Transverse colon (tissue), 4 donors: ENCODE results near the gene KRTAP10-11. TPM values are rescaled to one million over a fixed set of nuclear protein-coding genes. Genes with fewer than 3 reads are reported as not detected.
"Not testable (repeated sequence)": the region's sequence is repeated elsewhere in the genome, so short reads cannot be mapped to it uniquely, and the experiment has no call there.

Experiments used
- DNase-seq: peaks from one replicate; pipeline ENCODE4 v3.0.0-alpha.2; 2019
- H3K27ac ChIP-seq, 4 donors: fragments of 200-600 bp; sonication (generic); 2 replicates each; pipeline ENCODE4 v1.5.1; 2016 to 2018; ENCODE audit warnings: inconsistent platforms in 4 of 4
- H3K27me3 ChIP-seq: fragments of 200-600 bp; sonication (generic); 2 replicates; pipeline ENCODE4 v1.5.1; 2017; ENCODE audit warnings: inconsistent platforms
- H3K36me3 ChIP-seq, 4 donors: fragments of 200-600 bp; sonication (generic); 2 replicates each; pipeline ENCODE4 v1.5.1; 2017 to 2019; ENCODE audit warnings: inconsistent platforms in 4 of 4
- H3K4me1 ChIP-seq, 4 donors: fragments of 200-600 bp; sonication (generic); 2 replicates each; pipeline ENCODE4 v1.5.1; 2017 to 2020; ENCODE audit warnings: inconsistent platforms in 4 of 4
- H3K4me3 ChIP-seq, 4 donors: fragments of 200-600 bp; sonication (generic); 1 replicate in 1 of 4; 2 replicates in 3 of 4; pipeline versions ENCODE4 v1.5.1 to v1.6.1; 2017 to 2019; ENCODE audit warnings: inconsistent platforms in 4 of 4
- H3K9me3 ChIP-seq, 2 donors: fragments of 200-600 bp; sonication (generic); 2 replicates each; pipeline ENCODE4 v1.5.1; 2017 to 2019; ENCODE audit warnings: inconsistent platforms in 2 of 2
- EP300 ChIP-seq: sonication (generic); formaldehyde crosslinking; IDR thresholded peaks from one replicate; pipeline ENCODE4 v1.6.1; 2017; ENCODE audit warnings: antibody characterized with exemption, low read depth
- POLR2A ChIP-seq: fragments of 450-650 bp; IDR thresholded peaks from one replicate; pipeline ENCODE4 v1.6.1; 2016; ENCODE audit warnings: antibody characterized with exemption, mild to moderate bottlenecking, moderate library complexity
- POLR2AphosphoS5 ChIP-seq, 3 donors: sonication (generic); formaldehyde crosslinking; IDR thresholded peaks; one replicate each; pipeline ENCODE4 v1.6.1; 2016; ENCODE audit warnings: antibody characterized with exemption in 3 of 3
- WGBS, 2 donors: methylation state at CpG; one replicate each; pipeline ENCODE4 v1.1.5; 2018; ENCODE audit warnings: low coverage in 1 of 2; 5-methylcytosine and 5-hydroxymethylcytosine counted together
- in situ Hi-C, 4 donors: fragments of 200-750 bp; cut with MboI; loops; one replicate each; pipeline versions ENCODE4 v1.15.0 to v1.15.1; 2017; ENCODE audit warnings: low sequenced_read_pairs in 3 of 4, low pct_ligation_motif_present in 1 of 4, low pct_unique_long_range_greater_than_20kb in 1 of 4
- intact Hi-C: fragments of 100-400 bp; cut with DNase I; formaldehyde crosslinking; loops from one replicate; pipeline ENCODE4 v1.15.1; 2023; ENCODE audit warnings: low total_unique reads
- total RNA-seq, 4 donors: library from RNA; depleted of rRNA; stranded (reverse); fragments of >200 nt; gene quantifications; one replicate each; pipeline ENCODE4 v1.1.0, GENCODE V29; 2016
- TF ChIP-seq, protein P1 (sequence below), 5 experiments: fragments of 200-600 bp in 3 of 5; fragments of 450-650 bp in 2 of 5; sonication (generic) in 3 of 5; IDR thresholded peaks; 1 replicate in 2 of 5; 2 replicates in 3 of 5; pipeline ENCODE4 v1.5.1; 2016 to 2017; ENCODE audit warnings: antibody characterized with exemption in 5 of 5, inconsistent platforms in 3 of 5, mild to moderate bottlenecking in 2 of 5, moderate library complexity in 1 of 5

The KRTAP10-11 gene
- total RNA-seq, 4 donors from 2014 or later = not detected

DNA sequence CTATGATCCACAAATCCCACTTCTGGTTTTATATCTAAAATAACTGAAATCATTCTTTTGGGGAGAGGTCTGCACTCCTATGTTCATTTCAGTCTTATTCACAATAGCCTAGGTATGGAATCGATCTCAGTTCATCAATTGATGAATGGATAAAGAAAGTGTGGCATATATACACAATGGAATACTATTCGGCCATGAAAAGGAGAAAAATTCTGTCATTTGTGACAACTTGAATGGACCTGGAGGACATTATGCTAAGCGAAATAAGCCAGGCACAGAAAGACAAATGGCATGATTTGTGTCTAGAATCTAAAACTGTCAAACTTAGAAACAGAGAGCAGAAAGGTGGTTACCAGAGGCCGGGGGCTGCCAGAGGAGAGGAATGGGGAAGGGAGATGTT, 39.7 kb upstream of the KRTAP10-11 start:
- Histone ChIP-seq H3K27ac (no peak overlapping the region), H3K27me3 (peaks cover 37% of the 10 kb centered on the region), H3K9me3 (peaks cover 0 to 10% of the 10 kb centered on the region in 2 donors), H3K36me3 (no peaks in the 10 kb centered on the region), H3K4me1 (no peaks in the 10 kb centered on the region), H3K4me3 (no peak overlapping the region)
- DNase-seq = no peak
- 65 to 75% methylated on average over 4 of the region's 4 CpGs for WGBS, 2 donors
- TF ChIP-seq EP300 (no peak), POLR2AphosphoS5 (IDR thresholded peaks at IDR 0.05) (no peak), POLR2A (no peak)
- TF ChIP-seq, protein P1, sequence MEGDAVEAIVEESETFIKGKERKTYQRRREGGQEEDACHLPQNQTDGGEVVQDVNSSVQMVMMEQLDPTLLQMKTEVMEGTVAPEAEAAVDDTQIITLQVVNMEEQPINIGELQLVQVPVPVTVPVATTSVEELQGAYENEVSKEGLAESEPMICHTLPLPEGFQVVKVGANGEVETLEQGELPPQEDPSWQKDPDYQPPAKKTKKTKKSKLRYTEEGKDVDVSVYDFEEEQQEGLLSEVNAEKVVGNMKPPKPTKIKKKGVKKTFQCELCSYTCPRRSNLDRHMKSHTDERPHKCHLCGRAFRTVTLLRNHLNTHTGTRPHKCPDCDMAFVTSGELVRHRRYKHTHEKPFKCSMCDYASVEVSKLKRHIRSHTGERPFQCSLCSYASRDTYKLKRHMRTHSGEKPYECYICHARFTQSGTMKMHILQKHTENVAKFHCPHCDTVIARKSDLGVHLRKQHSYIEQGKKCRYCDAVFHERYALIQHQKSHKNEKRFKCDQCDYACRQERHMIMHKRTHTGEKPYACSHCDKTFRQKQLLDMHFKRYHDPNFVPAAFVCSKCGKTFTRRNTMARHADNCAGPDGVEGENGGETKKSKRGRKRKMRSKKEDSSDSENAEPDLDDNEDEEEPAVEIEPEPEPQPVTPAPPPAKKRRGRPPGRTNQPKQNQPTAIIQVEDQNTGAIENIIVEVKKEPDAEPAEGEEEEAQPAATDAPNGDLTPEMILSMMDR (IDR thresholded peaks at IDR 0.05) = no peak
- in situ Hi-C loops = no loop called here
- intact Hi-C loops = no loop called here

DNA sequence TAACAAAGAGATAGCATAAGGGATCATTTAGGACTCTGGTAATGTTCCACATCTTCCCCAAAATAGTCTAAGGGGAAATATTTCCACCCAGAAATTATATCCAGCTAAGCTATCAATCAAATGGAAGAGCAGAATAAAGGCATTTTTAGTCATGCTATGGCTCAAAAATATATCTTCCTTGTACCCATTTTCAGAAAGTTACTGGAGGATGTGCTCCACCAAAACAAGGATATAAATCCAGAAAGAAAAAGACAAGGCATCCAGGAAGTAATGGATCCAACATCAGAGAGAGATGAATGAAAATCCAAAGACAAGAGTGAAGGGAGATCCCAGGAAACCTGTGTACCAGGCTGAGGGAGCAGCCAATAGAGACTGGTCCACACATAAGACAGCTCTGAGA, 37.0 kb upstream of the KRTAP10-11 start:
- H3K4me1 ChIP-seq = no peaks in the 10 kb centered on the region
- peaks cover 0 to 10% of the 10 kb centered on the region in 2 donors for H3K9me3 ChIP-seq
- peaks cover 15% of the 10 kb centered on the region for H3K27me3 ChIP-seq
- DNase-seq = no peak
- no peak overlapping the region for H3K27ac ChIP-seq
- H3K4me3 ChIP-seq = no peak overlapping the region
- intact Hi-C loops = no loop called here
- in situ Hi-C loops = no loop called here
- no peaks in the 10 kb centered on the region for H3K36me3 ChIP-seq
- TF ChIP-seq POLR2A = no peak
- no peak for TF ChIP-seq POLR2AphosphoS5 (IDR thresholded peaks at IDR 0.05)
- no peak for TF ChIP-seq EP300
- TF ChIP-seq, protein P1 (IDR thresholded peaks at IDR 0.05) = no peak

GRCh38 chr21:44610157-44610843, 35.9 kb upstream of the KRTAP10-11 start:
- WGBS, 2 donors = 93 to 100% methylated on average over 2 to 7 of the region's 7 CpGs
- not testable (repeated sequence) for H3K27ac ChIP-seq

DNA sequence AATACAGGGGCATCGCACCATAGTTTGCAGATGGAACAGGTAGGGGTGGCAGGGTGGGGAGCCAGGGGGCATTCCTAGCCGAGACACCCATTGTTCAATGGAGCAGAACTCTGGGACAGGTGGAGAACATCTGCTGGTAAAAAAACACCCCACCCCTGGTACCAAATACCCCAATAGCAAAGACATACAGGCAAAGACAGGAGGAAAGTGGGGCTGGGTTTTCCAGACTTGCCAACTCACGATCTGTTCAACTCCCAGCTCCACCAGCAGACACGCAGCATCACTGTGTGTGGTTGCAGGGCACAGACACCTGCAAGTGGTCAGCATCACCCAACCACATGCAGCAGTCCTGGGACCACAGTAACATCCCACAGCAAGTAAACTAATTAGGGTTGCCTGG, 34.7 kb upstream of the KRTAP10-11 start:
- Histone ChIP-seq H3K4me3 (no peak overlapping the region), H3K4me1 (no peaks in the 10 kb centered on the region), H3K27me3 (peaks cover 13% of the 10 kb centered on the region), H3K27ac (no peak overlapping the region), H3K36me3 (no peaks in the 10 kb centered on the region), H3K9me3 (peaks cover 0 to 10% of the 10 kb centered on the region in 2 donors)
- in situ Hi-C loops = no loop called here
- TF ChIP-seq, protein P1 (IDR thresholded peaks at IDR 0.05) = no peak
- TF ChIP-seq POLR2AphosphoS5 (IDR thresholded peaks at IDR 0.05) (no peak), EP300 (no peak), POLR2A (no peak)
- DNase-seq = no peak
- WGBS, 2 donors = 83 to 85% methylated on average over 1 to 4 of the region's 4 CpGs
- intact Hi-C loops = no loop called here

More at GRCh38 chr21:44610157-44610843, 35.9 kb upstream of the KRTAP10-11 start:
- H3K27me3 ChIP-seq = peaks cover 15% of the 10 kb centered on the region
- DNase-seq, H3K36me3 ChIP-seq, in situ Hi-C loops, H3K4me1 ChIP-seq, H3K4me3 ChIP-seq, H3K9me3 ChIP-seq, intact Hi-C loops: not testable (repeated sequence)

DNA sequence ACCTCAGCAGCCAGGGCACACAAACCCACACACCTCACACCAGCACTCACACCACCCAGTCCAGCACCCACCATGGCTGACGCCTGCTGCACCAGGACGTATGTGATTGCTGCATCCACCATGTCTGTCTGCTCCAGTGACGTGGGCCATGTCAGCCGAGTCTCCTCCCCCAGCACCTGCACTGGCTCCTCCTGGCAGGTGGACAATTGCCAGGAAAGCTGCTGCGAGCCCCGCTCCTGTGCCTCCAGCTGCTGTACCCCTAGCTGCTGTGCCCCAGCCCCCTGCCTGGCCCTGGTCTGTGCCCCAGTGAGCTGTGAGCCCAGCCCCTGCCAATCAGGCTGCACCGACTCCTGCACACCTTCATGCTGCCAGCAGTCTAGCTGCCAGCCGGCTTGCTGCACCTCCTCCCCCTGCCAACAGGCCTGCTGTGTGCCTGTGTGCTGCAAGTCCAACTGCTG, 34.2 kb upstream of the KRTAP10-11 start, which contains the start of gene KRTAP10-8:
Gene KRTAP10-8 (plus strand): TSS at position 51 of the 458 bp plus-strand sequence. CDS start 22 bp downstream, at position 73.
- intact Hi-C loops = no loop called here
- WGBS, 2 donors = 71% methylated on average over 8 of the region's 8 CpGs; no CpG with 5 or more reads in 1 of the 2 donors
- Histone ChIP-seq H3K27me3 (peaks cover 7% of the 10 kb centered on the region), H3K4me3 (no peak within 1 kb of the TSS), H3K27ac (no peak within 1 kb of the TSS), H3K36me3 (no peaks in the 10 kb centered on the region), H3K4me1 (no peaks in the 10 kb centered on the region), H3K9me3 (peaks cover 0 to 10% of the 10 kb centered on the region in 2 donors)
- TF ChIP-seq POLR2A (no peak), EP300 (no peak), POLR2AphosphoS5 (IDR thresholded peaks at IDR 0.05) (no peak)
- TF ChIP-seq, protein P1 (IDR thresholded peaks at IDR 0.05) = no peak
- in situ Hi-C loops = no loop called here
- DNase-seq = no peak
